Thymus (tissue), 11 donors: ENCODE results near the gene XG. TPM values are rescaled to one million over a fixed set of nuclear protein-coding genes. Genes with fewer than 3 reads are reported as not detected.

Experiments used
- DNase-seq, 9 donors: peaks; one replicate each; pipeline ENCODE4 v3.0.0-alpha.2; 2013; ENCODE audit warnings: low spot score in 9 of 9, low read depth in 6 of 9, missing footprints in 1 of 9
- H3K27ac ChIP-seq, 2 donors: one replicate each; pipeline ENCODE4 v1.5.1; 2013; ENCODE audit warnings: control low read depth in 1 of 2, low read depth in 1 of 2, low read length in 1 of 2, mild to moderate bottlenecking in 1 of 2, moderate library complexity in 1 of 2
- H3K27me3 ChIP-seq, 2 donors: one replicate each; pipeline ENCODE4 v1.5.1; 2013; ENCODE audit warnings: low read length in 1 of 2; ENCODE audit not compliant: control insufficient read depth in 2 of 2, insufficient read depth in 1 of 2
- H3K36me3 ChIP-seq, 2 donors: one replicate each; pipeline ENCODE4 v1.5.1; 2013; ENCODE audit warnings: low read length in 1 of 2, mild to moderate bottlenecking in 1 of 2, moderate library complexity in 1 of 2; ENCODE audit not compliant: control insufficient read depth in 2 of 2, insufficient read depth in 2 of 2
- H3K4me1 ChIP-seq, 2 donors: one replicate each; pipeline ENCODE4 v1.5.1; 2013; ENCODE audit warnings: low read length in 2 of 2; ENCODE audit not compliant: control insufficient read depth in 2 of 2, insufficient read depth in 2 of 2
- H3K4me3 ChIP-seq, 2 donors: one replicate each; pipeline ENCODE4 v1.5.1; 2013; ENCODE audit warnings: low read length in 2 of 2, control low read depth in 1 of 2, mild to moderate bottlenecking in 1 of 2
- H3K9me3 ChIP-seq, 2 donors: one replicate each; pipeline ENCODE4 v1.5.1; 2013; ENCODE audit warnings: low read length in 1 of 2, mild to moderate bottlenecking in 1 of 2; ENCODE audit not compliant: control insufficient read depth in 2 of 2, insufficient read depth in 1 of 2
- WGBS: extraction: QIAGEN DNeasy Blood & Tissue Kit; methylation state at CpG from one replicate; pipeline ENCODE4 v1.1.7; 2013; 5-methylcytosine and 5-hydroxymethylcytosine counted together
- polyA plus RNA-seq: library from polyadenylated mRNA; stranded (reverse); fragments of 200-250 nt; gene quantifications from one replicate; pipeline ENCODE4 v1.2.3, GENCODE V29; 2013
- total RNA-seq: library from RNA; stranded (reverse); fragments of 120-200 nt; gene quantifications from one replicate; pipeline ENCODE4 v1.2.4, GENCODE V29; 2013
- donor health status: healthy.

XG gene
- total and polyA plus RNA-seq, 2 donors, result 1.0 to 1.3 TPM

GRCh38 chrX:2831471-2832228 is 79.8 kb downstream of the XG start:
- Histone ChIP-seq H3K4me3 (no peak overlapping the region), H3K27me3 (peaks cover 0 to 45% of the 10 kb centered on the region in 2 donors), H3K27ac (no peak overlapping the region), H3K36me3 (no peaks in the 10 kb centered on the region), H3K9me3 (peaks cover 0 to 2% of the 10 kb centered on the region in 2 donors), H3K4me1 (peaks cover 0 to 4% of the 10 kb centered on the region in 2 donors)
- WGBS, result 97% methylated on average over 14 of the region's 14 CpGs
- DNase-seq, result no peak

GRCh38 chrX:2837961-2838360 is 86.1 kb downstream of the XG start:
- over 99% methylated on average over 2 of the region's 2 CpGs for WGBS
- no peaks in the 10 kb centered on the region for H3K4me1 ChIP-seq

GRCh38 chrX:2840961-2841360 is 89.1 kb downstream of the XG start:
- Histone ChIP-seq H3K27ac (no peak overlapping the region), H3K9me3 (peaks cover 0 to 9% of the 10 kb centered on the region in 2 donors), H3K4me3 (no peak overlapping the region), H3K4me1 (no peaks in the 10 kb centered on the region), H3K27me3 (no peaks in the 10 kb centered on the region), H3K36me3 (no peaks in the 10 kb centered on the region)
- no peak for DNase-seq
- WGBS, result 98% methylated on average over 1 of the region's 1 CpG

More at GRCh38 chrX:2837961-2838360, 86.1 kb downstream of the XG start:
- no peak for DNase-seq
- Histone ChIP-seq H3K27me3 (no peaks in the 10 kb centered on the region), H3K36me3 (no peaks in the 10 kb centered on the region), H3K9me3 (peaks cover 0 to 9% of the 10 kb centered on the region in 2 donors), H3K4me3 (no peak overlapping the region), H3K27ac (no peak overlapping the region)

GRCh38 chrX:2841537-2841936 is 89.7 kb downstream of the XG start:
- WGBS, result 85% methylated on average over 9 of the region's 9 CpGs
- Histone ChIP-seq H3K36me3 (no peaks in the 10 kb centered on the region), H3K27ac (no peak overlapping the region), H3K27me3 (no peaks in the 10 kb centered on the region), H3K9me3 (peaks cover 0 to 8% of the 10 kb centered on the region in 2 donors), H3K4me3 (no peak overlapping the region), H3K4me1 (no peaks in the 10 kb centered on the region)
- no peak for DNase-seq

- DNase-seq, result no peak
- Histone ChIP-seq H3K36me3 (no peaks in the 10 kb centered on the region), H3K9me3 (no peaks in the 10 kb centered on the region), H3K27ac (no peak overlapping the region), H3K27me3 (no peaks in the 10 kb centered on the region), H3K4me3 (no peak overlapping the region), H3K4me1 (no peaks in the 10 kb centered on the region)
These were observed 95.2 kb downstream of the XG start for GRCh38 chrX:2846992-2847391.

- H3K27ac ChIP-seq, result no peak overlapping the region
- no peaks in the 10 kb centered on the region for H3K36me3 ChIP-seq
- WGBS, result 93% methylated on average over 9 of the region's 9 CpGs
- H3K9me3 ChIP-seq, result no peaks in the 10 kb centered on the region
- no peak for DNase-seq
- H3K27me3 ChIP-seq, result no peaks in the 10 kb centered on the region
- no peak overlapping the region for H3K4me3 ChIP-seq
- no peaks in the 10 kb centered on the region for H3K4me1 ChIP-seq
These were observed 97.0 kb downstream of the XG start for GRCh38 chrX:2848871-2849301.

GRCh38 chrX:2854918-2855317 is 103.1 kb downstream of the XG start:
- Histone ChIP-seq H3K27me3 (no peaks in the 10 kb centered on the region), H3K36me3 (no peaks in the 10 kb centered on the region), H3K27ac (no peak overlapping the region), H3K4me1 (no peaks in the 10 kb centered on the region), H3K4me3 (no peak overlapping the region), H3K9me3 (no peaks in the 10 kb centered on the region)
- WGBS, result 98% methylated on average over 21 of the region's 21 CpGs
- no peak for DNase-seq

- no peak for DNase-seq
- H3K36me3 ChIP-seq, result no peaks in the 10 kb centered on the region
- WGBS, result 99% methylated on average over 2 of the region's 2 CpGs
- H3K4me3 ChIP-seq, result no peak overlapping the region
- no peaks in the 10 kb centered on the region for H3K27me3 ChIP-seq
- H3K4me1 ChIP-seq, result no peaks in the 10 kb centered on the region
- H3K27ac ChIP-seq, result no peak overlapping the region
- no peaks in the 10 kb centered on the region for H3K9me3 ChIP-seq
These were observed 103.9 kb downstream of the XG start for GRCh38 chrX:2855761-2856160.

- 97% methylated on average over 3 of the region's 3 CpGs for WGBS
- Histone ChIP-seq H3K4me1 (no peaks in the 10 kb centered on the region), H3K9me3 (no peaks in the 10 kb centered on the region), H3K27ac (no peak overlapping the region), H3K27me3 (no peaks in the 10 kb centered on the region), H3K36me3 (no peaks in the 10 kb centered on the region), H3K4me3 (no peak overlapping the region)
- DNase-seq, result no peak
These were observed 105.7 kb downstream of the XG start for GRCh38 chrX:2857566-2857965.
